Natural killer cell (primary cell): ENCODE measurements around the gene ULK4. TPM values are rescaled to one million over a fixed set of nuclear protein-coding genes. Genes with fewer than 3 reads are reported as not detected.

Source experiments
- ATAC-seq, 3 donors: fragments of 150-1000 bp in 2 of 3; fragments of 200-7000 bp in 1 of 3; cut with Tn5 transposase; 1 replicate in 1 of 3; 2 replicates in 2 of 3; pipeline ENCODE4 v1.10.0; 2021; ENCODE audit warnings: mild to moderate bottlenecking in 2 of 3, moderate library complexity in 2 of 3
- DNase-seq, 2 donors: peaks; one replicate each; pipeline versions ENCODE4 v3.0.0 to v3.0.0-alpha.2; 2013 to 2021; ENCODE audit warnings: mixed read lengths in 1 of 2
- H3K27ac ChIP-seq: one replicate; pipeline ENCODE4 v1.5.1; 2013; ENCODE audit warnings: mild to moderate bottlenecking, low read length
- H3K27me3 ChIP-seq: one replicate; pipeline ENCODE4 v1.6.1; 2013; ENCODE audit warnings: low read length; ENCODE audit not compliant: control insufficient read depth, insufficient read depth
- H3K36me3 ChIP-seq: one replicate; pipeline ENCODE4 v1.6.1; 2013; ENCODE audit warnings: low read length; ENCODE audit not compliant: control insufficient read depth, insufficient read depth
- H3K4me1 ChIP-seq: one replicate; pipeline ENCODE4 v1.6.1; 2013; ENCODE audit warnings: low read length; ENCODE audit not compliant: control insufficient read depth, insufficient read depth
- H3K4me3 ChIP-seq: one replicate; pipeline ENCODE4 v1.5.1; 2013; ENCODE audit warnings: low read length
- H3K9me3 ChIP-seq: one replicate; pipeline ENCODE4 v1.6.1; 2013; ENCODE audit warnings: low read length; ENCODE audit not compliant: control insufficient read depth, insufficient read depth
- H3K27ac Mint-ChIP-seq, 2 donors: one replicate each; pipeline ENCODE4 v1.8.0; 2022; ENCODE audit warnings: mild to moderate bottlenecking in 2 of 2, mixed read lengths in 2 of 2, moderate library complexity in 1 of 2
- H3K27me3 Mint-ChIP-seq, 2 donors: one replicate each; pipeline ENCODE4 v1.8.0; 2022; ENCODE audit warnings: low read depth in 2 of 2, mixed read lengths in 2 of 2
- H3K36me3 Mint-ChIP-seq: one replicate; pipeline ENCODE4 v1.8.0; 2022; ENCODE audit warnings: mixed read lengths
- H3K4me1 Mint-ChIP-seq, 2 donors: one replicate each; pipeline ENCODE4 v1.8.0; 2022; ENCODE audit warnings: mixed read lengths in 2 of 2
- H3K4me3 Mint-ChIP-seq: one replicate; pipeline ENCODE4 v1.8.0; 2022; ENCODE audit warnings: mild to moderate bottlenecking, moderate library complexity, mixed read lengths
- H3K9me3 Mint-ChIP-seq, 2 donors: one replicate each; pipeline ENCODE4 v1.8.0; 2022; ENCODE audit warnings: mixed read lengths in 2 of 2
- CTCF ChIP-seq: fragments of 200-600 bp; IDR thresholded peaks from one replicate; pipeline ENCODE4 v1.8.0; 2022; ENCODE audit warnings: antibody characterized with exemption
- WGBS: methylation state at CpG from one replicate; pipeline ENCODE4 v1.1.7; 2013; ENCODE audit warnings: missing lambda C conversion rate; ENCODE audit not compliant: insufficient coverage; 5-methylcytosine and 5-hydroxymethylcytosine counted together
- intact Hi-C: fragments of 100-400 bp; cut with micrococcal nuclease; formaldehyde crosslinking; loops from one replicate; pipeline ENCODE4 v1.14.2; 2022
- total RNA-seq, 4 donors: library from RNA; stranded (reverse); fragments of 120-200 nt in 1 of 4; gene quantifications; one replicate each; pipeline versions ENCODE4 v1.2.3 to v1.2.4, GENCODE V29; 2013 to 2022

Gene ULK4
- total RNA-seq, 3 donors from 2014 or later (not counting 1 experiment from before 2014, with no cell fraction given) = 19.2 to 25.7 (median 21.2) TPM

DNA sequence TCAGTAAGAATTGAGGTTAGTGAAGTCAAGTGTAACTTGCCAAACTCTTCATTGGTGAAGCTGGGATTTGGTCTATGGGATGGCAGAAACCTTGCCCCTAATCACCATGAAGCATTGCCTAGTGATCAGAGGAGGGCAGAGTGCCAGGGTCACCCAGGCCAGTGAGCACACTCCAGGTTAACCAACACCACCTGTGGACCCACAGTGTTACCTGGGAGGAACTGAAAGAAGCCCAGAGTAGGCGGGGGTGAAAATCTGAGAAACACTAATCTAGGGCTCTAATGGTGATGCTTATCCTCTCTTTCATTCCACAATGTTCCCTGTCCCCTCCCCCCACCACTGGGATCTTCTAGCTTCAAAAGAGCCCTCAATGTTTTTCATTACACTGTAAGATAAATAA, 389.8 kb downstream of the ULK4 start:
- H3K9me3 Mint-ChIP-seq = no peaks in the 10 kb centered on the region
- WGBS = 82% methylated on average over 1 of the region's 1 CpG
- no peak for TF ChIP-seq CTCF

GRCh38 chr3:41569632-41570305, 392.1 kb downstream of the ULK4 start:
- Histone ChIP-seq H3K27me3 (no peaks in the 10 kb centered on the region), H3K4me1 (no peaks in the 10 kb centered on the region), H3K9me3 (no peaks in the 10 kb centered on the region), H3K36me3 (no peaks in the 10 kb centered on the region), H3K27ac (no peak overlapping the region), H3K4me3 (no peak overlapping the region)
- ATAC-seq = no peak
- intact Hi-C loops = no loop called here
- no peak overlapping the region for H3K27ac Mint-ChIP-seq
- TF ChIP-seq CTCF = no peak
- peaks cover 0 to 6% of the 10 kb centered on the region in 2 donors for H3K4me1 Mint-ChIP-seq
- H3K27me3 Mint-ChIP-seq = peaks cover 0 to 2% of the 10 kb centered on the region in 2 donors
- DNase-seq = no peak
- H3K36me3 Mint-ChIP-seq = no peaks in the 10 kb centered on the region
- WGBS = 84% methylated on average over 9 of the region's 9 CpGs
- no peak overlapping the region for H3K4me3 Mint-ChIP-seq
- H3K9me3 Mint-ChIP-seq = no peaks in the 10 kb centered on the region

More for the DNA sequence above, 389.8 kb downstream of the ULK4 start:
- no peaks in the 10 kb centered on the region for H3K4me1 ChIP-seq
- no peak for ATAC-seq
- intact Hi-C loops = no loop called here
- H3K9me3 ChIP-seq = no peaks in the 10 kb centered on the region
- no peak overlapping the region for H3K27ac ChIP-seq
- H3K27me3 ChIP-seq = no peaks in the 10 kb centered on the region
- Mint-ChIP-seq H3K27me3 (peaks cover 0 to 2% of the 10 kb centered on the region in 2 donors), H3K27ac (no peak overlapping the region), H3K4me3 (no peak overlapping the region), H3K4me1 (peaks cover 0 to 6% of the 10 kb centered on the region in 2 donors), H3K36me3 (no peaks in the 10 kb centered on the region)
- no peaks in the 10 kb centered on the region for H3K36me3 ChIP-seq
- no peak overlapping the region for H3K4me3 ChIP-seq
- no peak for DNase-seq

DNA sequence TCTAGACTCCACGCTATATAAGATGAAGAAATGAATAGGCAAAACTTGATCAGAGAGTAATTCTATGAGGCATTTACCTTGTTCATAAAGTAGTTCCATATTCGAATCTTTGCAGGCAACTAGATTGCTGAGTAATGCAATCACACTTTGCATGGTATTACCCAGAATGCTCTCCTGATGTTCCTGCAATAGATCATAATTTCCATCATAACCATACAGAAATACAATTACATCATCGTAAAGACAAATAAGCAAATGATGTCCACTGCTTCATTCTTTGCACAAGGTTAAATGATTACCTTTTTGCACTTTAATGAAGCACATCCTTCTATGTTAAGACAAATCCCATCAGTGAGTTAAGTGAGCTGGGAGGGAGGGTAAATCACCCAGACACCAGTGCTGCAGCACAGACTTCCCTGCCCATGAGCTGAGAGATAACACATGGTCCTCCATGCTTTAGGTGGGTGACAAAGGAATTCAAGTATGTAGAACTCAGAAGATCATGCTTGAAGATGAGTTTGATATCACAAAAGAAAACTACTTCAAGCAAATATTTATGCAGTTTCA, 395.9 kb downstream of the ULK4 start:
- DNase-seq = no peak
- H3K27ac Mint-ChIP-seq = no peak overlapping the region
- Histone ChIP-seq H3K27ac (no peak overlapping the region), H3K27me3 (no peaks in the 10 kb centered on the region), H3K36me3 (no peaks in the 10 kb centered on the region), H3K4me3 (no peak overlapping the region), H3K4me1 (no peaks in the 10 kb centered on the region), H3K9me3 (no peaks in the 10 kb centered on the region)
- no peak for TF ChIP-seq CTCF
- H3K9me3 Mint-ChIP-seq = peaks cover 2 to 4% of the 10 kb centered on the region in 2 donors
- intact Hi-C loops = no loop called here
- no peak overlapping the region for H3K4me3 Mint-ChIP-seq
- H3K4me1 Mint-ChIP-seq = no peaks in the 10 kb centered on the region
- ATAC-seq = no peak
- WGBS = 95% methylated on average over 3 of the region's 3 CpGs
- H3K27me3 Mint-ChIP-seq = peaks cover 0 to 2% of the 10 kb centered on the region in 2 donors
- H3K36me3 Mint-ChIP-seq = peaks cover 6% of the 10 kb centered on the region
